HepG2 (cell line): ENCODE data around the gene DDX49. TPM values are rescaled to one million over a fixed set of nuclear protein-coding genes. Genes with fewer than 3 reads are reported as not detected.

Experiments used
- STAG1 ChIP-seq: sonication (generic); formaldehyde crosslinking; IDR thresholded peaks from 2 replicates; pipeline ENCODE4 v1.4.0; 2020; ENCODE audit warnings: missing genetic modification reagents
- ZNF121 ChIP-seq: sonication (generic); formaldehyde crosslinking; IDR thresholded peaks from 2 replicates; pipeline ENCODE4 v1.5.0; 2020; ENCODE audit warnings: mild to moderate bottlenecking, missing genetic modification reagents
- ZNF263 ChIP-seq: sonication (generic); formaldehyde crosslinking; IDR thresholded peaks from 2 replicates; pipeline ENCODE4 v1.4.0; 2020; ENCODE audit warnings: missing genetic modification reagents
- ZNF431 ChIP-seq: sonication (generic); formaldehyde crosslinking; IDR thresholded peaks from 2 replicates; pipeline ENCODE4 v1.9.0; 2022; ENCODE audit warnings: missing genetic modification reagents, low read depth, mild to moderate bottlenecking, borderline replicate concordance
- ZNF570 ChIP-seq: sonication (generic); formaldehyde crosslinking; IDR thresholded peaks from 2 replicates; pipeline ENCODE4 v1.4.0; 2020; ENCODE audit warnings: mild to moderate bottlenecking, missing genetic modification reagents, borderline replicate concordance
- polyA plus RNA-seq, 8 experiments: library from polyadenylated mRNA; depleted of rRNA in 3 of 8; stranded (reverse) in 7 of 8; unstranded in 1 of 8; fragments of >200 nt; fragmentation: Illumina TruSeq in 4 of 8; extraction: Trizol in 4 of 8; gene quantifications; 2 replicates each; pipeline versions ENCODE4 v1.2.1 to v1.2.3, GENCODE V29; 2011 to 2016; ENCODE audit warnings: low read depth in 4 of 8, missing spikeins in 1 of 8, mixed read lengths in 1 of 8; ENCODE audit not compliant: insufficient read depth in 1 of 8
- total RNA-seq, 5 experiments: library from RNA; depleted of rRNA; stranded (reverse); fragments of >200 nt; fragmentation: Illumina TruSeq; extraction: Trizol; gene quantifications; 2 replicates each; pipeline ENCODE4 v1.2.3, GENCODE V29; 2016; ENCODE audit warnings: low read depth in 1 of 5
- TF ChIP-seq, protein P1 (sequence below): sonication (generic); formaldehyde crosslinking; IDR thresholded peaks from 2 replicates; pipeline ENCODE4 v1.5.1; 2020; ENCODE audit warnings: mild to moderate bottlenecking, missing genetic modification reagents, moderate library complexity
- TF ChIP-seq, protein P2 (sequence below), 2 experiments: fragments of 450-650 bp in 1 of 2; sonication (generic) in 1 of 2; formaldehyde crosslinking in 1 of 2; IDR thresholded peaks; 2 replicates each; pipeline versions ENCODE4 v1.6.1 to v1.8.0; 2016 to 2022; ENCODE audit warnings: antibody characterized with exemption in 1 of 2, mild to moderate bottlenecking in 1 of 2, missing genetic modification reagents in 1 of 2
- TF ChIP-seq, protein P3 (sequence below), 2 experiments: fragments of 450-650 bp in 1 of 2; sonication (generic) in 1 of 2; formaldehyde crosslinking; IDR thresholded peaks; 2 replicates each; pipeline versions ENCODE4 v1.5.0 to v1.8.0; 2020 to 2022; ENCODE audit warnings: mild to moderate bottlenecking in 1 of 2, missing genetic modification reagents in 1 of 2
- TF ChIP-seq, protein P4 (sequence below): sonication (generic); formaldehyde crosslinking; IDR thresholded peaks from 2 replicates; pipeline ENCODE4 v1.4.0; 2020; ENCODE audit warnings: missing genetic modification reagents, borderline replicate concordance

The DDX49 gene
- total and polyA plus RNA-seq, 2 of the 13 experiments (the other 11 are each of a cell fraction or from before 2014, with no cell fraction given): 27.0 to 46.2 TPM

DNA sequence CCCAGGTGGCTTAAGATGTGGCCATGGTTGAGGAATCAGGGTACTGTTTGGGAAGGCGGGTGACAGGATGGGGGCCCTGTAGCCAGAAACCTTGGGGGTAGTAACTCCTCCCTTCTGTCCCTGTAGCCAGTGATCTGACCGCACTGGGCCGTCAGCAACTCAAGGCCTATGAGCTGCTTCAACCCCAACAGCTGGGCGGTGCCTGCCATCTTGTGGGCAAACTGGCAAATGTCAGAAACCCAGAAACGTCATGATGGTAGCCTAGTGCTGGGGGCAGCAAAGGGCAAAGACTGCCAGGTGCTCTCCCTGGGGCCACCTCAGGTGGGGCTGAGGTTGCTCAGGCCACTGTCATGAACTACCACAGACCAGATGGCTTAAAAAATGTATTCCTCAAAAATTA lies 3.9 kb upstream of the DDX49 start (continued):
- TF ChIP-seq, protein P1, sequence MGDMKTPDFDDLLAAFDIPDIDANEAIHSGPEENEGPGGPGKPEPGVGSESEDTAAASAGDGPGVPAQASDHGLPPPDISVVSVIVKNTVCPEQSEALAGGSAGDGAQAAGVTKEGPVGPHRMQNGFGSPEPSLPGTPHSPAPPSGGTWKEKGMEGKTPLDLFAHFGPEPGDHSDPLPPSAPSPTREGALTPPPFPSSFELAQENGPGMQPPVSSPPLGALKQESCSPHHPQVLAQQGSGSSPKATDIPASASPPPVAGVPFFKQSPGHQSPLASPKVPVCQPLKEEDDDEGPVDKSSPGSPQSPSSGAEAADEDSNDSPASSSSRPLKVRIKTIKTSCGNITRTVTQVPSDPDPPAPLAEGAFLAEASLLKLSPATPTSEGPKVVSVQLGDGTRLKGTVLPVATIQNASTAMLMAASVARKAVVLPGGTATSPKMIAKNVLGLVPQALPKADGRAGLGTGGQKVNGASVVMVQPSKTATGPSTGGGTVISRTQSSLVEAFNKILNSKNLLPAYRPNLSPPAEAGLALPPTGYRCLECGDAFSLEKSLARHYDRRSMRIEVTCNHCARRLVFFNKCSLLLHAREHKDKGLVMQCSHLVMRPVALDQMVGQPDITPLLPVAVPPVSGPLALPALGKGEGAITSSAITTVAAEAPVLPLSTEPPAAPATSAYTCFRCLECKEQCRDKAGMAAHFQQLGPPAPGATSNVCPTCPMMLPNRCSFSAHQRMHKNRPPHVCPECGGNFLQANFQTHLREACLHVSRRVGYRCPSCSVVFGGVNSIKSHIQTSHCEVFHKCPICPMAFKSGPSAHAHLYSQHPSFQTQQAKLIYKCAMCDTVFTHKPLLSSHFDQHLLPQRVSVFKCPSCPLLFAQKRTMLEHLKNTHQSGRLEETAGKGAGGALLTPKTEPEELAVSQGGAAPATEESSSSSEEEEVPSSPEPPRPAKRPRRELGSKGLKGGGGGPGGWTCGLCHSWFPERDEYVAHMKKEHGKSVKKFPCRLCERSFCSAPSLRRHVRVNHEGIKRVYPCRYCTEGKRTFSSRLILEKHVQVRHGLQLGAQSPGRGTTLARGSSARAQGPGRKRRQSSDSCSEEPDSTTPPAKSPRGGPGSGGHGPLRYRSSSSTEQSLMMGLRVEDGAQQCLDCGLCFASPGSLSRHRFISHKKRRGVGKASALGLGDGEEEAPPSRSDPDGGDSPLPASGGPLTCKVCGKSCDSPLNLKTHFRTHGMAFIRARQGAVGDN (CRISPR knock-in tag): 0 out of 2 replicates have a peak, but pooled peaks have one; percentile 5
- TF ChIP-seq ZNF121 (CRISPR knock-in tag) (peak; percentile 41; the same call in 1 of the 2 replicates), STAG1 (CRISPR knock-in tag) (peak; percentile 74), ZNF431 (no peak), ZNF570 (no peak), ZNF263 (CRISPR knock-in tag) (0 out of 2 replicates have a peak, but pooled peaks have one; percentile 20)
- TF ChIP-seq, protein P2, sequence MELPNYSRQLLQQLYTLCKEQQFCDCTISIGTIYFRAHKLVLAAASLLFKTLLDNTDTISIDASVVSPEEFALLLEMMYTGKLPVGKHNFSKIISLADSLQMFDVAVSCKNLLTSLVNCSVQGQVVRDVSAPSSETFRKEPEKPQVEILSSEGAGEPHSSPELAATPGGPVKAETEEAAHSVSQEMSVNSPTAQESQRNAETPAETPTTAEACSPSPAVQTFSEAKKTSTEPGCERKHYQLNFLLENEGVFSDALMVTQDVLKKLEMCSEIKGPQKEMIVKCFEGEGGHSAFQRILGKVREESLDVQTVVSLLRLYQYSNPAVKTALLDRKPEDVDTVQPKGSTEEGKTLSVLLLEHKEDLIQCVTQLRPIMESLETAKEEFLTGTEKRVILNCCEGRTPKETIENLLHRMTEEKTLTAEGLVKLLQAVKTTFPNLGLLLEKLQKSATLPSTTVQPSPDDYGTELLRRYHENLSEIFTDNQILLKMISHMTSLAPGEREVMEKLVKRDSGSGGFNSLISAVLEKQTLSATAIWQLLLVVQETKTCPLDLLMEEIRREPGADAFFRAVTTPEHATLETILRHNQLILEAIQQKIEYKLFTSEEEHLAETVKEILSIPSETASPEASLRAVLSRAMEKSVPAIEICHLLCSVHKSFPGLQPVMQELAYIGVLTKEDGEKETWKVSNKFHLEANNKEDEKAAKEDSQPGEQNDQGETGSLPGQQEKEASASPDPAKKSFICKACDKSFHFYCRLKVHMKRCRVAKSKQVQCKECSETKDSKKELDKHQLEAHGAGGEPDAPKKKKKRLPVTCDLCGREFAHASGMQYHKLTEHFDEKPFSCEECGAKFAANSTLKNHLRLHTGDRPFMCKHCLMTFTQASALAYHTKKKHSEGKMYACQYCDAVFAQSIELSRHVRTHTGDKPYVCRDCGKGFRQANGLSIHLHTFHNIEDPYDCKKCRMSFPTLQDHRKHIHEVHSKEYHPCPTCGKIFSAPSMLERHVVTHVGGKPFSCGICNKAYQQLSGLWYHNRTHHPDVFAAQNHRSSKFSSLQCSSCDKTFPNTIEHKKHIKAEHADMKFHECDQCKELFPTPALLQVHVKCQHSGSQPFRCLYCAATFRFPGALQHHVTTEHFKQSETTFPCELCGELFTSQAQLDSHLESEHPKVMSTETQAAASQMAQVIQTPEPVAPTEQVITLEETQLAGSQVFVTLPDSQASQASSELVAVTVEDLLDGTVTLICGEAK (IDR thresholded peaks at IDR 0.05): no peak
- TF ChIP-seq, protein P2 (CRISPR knock-in tag; IDR thresholded peaks at IDR 0.05): no peak
- TF ChIP-seq, protein P3, sequence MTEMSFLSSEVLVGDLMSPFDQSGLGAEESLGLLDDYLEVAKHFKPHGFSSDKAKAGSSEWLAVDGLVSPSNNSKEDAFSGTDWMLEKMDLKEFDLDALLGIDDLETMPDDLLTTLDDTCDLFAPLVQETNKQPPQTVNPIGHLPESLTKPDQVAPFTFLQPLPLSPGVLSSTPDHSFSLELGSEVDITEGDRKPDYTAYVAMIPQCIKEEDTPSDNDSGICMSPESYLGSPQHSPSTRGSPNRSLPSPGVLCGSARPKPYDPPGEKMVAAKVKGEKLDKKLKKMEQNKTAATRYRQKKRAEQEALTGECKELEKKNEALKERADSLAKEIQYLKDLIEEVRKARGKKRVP (CRISPR knock-in tag; IDR thresholded peaks at IDR 0.05): no peak
- TF ChIP-seq, protein P4, sequence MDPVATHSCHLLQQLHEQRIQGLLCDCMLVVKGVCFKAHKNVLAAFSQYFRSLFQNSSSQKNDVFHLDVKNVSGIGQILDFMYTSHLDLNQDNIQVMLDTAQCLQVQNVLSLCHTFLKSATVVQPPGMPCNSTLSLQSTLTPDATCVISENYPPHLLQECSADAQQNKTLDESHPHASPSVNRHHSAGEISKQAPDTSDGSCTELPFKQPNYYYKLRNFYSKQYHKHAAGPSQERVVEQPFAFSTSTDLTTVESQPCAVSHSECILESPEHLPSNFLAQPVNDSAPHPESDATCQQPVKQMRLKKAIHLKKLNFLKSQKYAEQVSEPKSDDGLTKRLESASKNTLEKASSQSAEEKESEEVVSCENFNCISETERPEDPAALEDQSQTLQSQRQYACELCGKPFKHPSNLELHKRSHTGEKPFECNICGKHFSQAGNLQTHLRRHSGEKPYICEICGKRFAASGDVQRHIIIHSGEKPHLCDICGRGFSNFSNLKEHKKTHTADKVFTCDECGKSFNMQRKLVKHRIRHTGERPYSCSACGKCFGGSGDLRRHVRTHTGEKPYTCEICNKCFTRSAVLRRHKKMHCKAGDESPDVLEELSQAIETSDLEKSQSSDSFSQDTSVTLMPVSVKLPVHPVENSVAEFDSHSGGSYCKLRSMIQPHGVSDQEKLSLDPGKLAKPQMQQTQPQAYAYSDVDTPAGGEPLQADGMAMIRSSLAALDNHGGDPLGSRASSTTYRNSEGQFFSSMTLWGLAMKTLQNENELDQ (CRISPR knock-in tag): no peak
